ENCODE measurements around the gene PFDN1. TPM values are rescaled to one million over a fixed set of nuclear protein-coding genes. Genes with fewer than 3 reads are reported as not detected.

The PFDN1 gene
- total and polyA plus RNA-seq, 9 of the 15 experiments (the other 6 are each of a cell fraction or from before 2014, with no cell fraction given): 45.5 to 215 (median 78.0) TPM

DNA sequence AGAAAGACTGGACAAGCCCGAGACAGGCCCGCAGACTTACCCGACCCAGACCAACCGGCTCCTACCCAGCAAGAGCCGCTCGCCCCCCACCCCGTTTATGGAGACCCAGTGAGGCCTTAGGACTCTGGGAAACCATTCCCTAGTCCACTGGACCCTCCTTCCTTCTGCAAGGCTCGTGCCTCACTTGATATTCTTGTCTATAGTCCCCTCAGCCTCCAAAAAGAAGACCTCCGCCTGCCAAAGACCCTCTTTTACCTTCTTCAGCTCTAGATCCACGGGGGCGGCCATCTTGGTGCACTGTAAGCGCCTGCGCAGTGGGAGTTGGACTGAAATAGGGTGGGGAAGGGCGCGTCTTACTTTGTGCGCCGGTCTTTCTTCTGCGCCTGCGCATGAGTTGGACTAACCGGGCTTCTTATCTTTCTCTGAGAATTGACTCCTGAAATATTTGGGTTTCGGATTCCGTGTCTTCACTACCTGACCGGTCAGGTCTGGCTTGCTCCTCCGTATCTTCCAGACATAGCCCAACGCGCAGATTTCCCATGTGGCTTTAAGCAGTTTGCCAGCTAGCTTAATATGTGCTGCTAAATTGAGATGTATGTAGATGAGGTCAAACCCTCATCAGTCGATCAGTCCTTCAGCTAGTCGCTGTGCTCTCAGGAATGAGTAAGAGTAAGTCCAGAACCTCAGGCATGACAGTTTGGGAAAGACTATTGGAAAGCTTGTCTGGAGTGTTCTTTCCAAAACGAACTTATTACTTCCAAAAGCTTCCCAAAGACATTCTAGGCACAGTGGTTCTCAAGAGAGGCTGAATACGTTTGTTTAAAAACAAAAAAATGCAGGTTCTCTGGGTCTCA, at the start of gene PFDN1 (continued):
- TF ChIP-seq, protein P1, sequence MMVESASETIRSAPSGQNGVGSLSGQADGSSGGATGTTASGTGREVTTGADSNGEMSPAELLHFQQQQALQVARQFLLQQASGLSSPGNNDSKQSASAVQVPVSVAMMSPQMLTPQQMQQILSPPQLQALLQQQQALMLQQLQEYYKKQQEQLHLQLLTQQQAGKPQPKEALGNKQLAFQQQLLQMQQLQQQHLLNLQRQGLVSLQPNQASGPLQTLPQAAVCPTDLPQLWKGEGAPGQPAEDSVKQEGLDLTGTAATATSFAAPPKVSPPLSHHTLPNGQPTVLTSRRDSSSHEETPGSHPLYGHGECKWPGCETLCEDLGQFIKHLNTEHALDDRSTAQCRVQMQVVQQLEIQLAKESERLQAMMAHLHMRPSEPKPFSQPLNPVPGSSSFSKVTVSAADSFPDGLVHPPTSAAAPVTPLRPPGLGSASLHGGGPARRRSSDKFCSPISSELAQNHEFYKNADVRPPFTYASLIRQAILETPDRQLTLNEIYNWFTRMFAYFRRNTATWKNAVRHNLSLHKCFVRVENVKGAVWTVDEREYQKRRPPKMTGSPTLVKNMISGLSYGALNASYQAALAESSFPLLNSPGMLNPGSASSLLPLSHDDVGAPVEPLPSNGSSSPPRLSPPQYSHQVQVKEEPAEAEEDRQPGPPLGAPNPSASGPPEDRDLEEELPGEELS (CRISPR knock-in tag; IDR thresholded peaks at IDR 0.05; ENCODE audit: borderline replicate concordance): no peak
- TF ChIP-seq ZNF12 (CRISPR knock-in tag; IDR thresholded peaks at IDR 0.05) (no peak), ZNF140 (CRISPR knock-in tag; IDR thresholded peaks at IDR 0.05) (no peak), PRMT5 (CRISPR knock-in tag; IDR thresholded peaks at IDR 0.05) (no peak), ZNF174 (CRISPR knock-in tag; IDR thresholded peaks at IDR 0.05) (no peak)
- TF ChIP-seq, protein P2, sequence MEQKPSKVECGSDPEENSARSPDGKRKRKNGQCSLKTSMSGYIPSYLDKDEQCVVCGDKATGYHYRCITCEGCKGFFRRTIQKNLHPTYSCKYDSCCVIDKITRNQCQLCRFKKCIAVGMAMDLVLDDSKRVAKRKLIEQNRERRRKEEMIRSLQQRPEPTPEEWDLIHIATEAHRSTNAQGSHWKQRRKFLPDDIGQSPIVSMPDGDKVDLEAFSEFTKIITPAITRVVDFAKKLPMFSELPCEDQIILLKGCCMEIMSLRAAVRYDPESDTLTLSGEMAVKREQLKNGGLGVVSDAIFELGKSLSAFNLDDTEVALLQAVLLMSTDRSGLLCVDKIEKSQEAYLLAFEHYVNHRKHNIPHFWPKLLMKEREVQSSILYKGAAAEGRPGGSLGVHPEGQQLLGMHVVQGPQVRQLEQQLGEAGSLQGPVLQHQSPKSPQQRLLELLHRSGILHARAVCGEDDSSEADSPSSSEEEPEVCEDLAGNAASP (IDR thresholded peaks at IDR 0.05): no peak
- TF ChIP-seq, protein P3, sequence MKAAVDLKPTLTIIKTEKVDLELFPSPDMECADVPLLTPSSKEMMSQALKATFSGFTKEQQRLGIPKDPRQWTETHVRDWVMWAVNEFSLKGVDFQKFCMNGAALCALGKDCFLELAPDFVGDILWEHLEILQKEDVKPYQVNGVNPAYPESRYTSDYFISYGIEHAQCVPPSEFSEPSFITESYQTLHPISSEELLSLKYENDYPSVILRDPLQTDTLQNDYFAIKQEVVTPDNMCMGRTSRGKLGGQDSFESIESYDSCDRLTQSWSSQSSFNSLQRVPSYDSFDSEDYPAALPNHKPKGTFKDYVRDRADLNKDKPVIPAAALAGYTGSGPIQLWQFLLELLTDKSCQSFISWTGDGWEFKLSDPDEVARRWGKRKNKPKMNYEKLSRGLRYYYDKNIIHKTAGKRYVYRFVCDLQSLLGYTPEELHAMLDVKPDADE (conservative IDR thresholded peaks at IDR 0.05; ENCODE audit: control insufficient read depth, low read depth, low read length): no peak
- TF ChIP-seq, protein P4, sequence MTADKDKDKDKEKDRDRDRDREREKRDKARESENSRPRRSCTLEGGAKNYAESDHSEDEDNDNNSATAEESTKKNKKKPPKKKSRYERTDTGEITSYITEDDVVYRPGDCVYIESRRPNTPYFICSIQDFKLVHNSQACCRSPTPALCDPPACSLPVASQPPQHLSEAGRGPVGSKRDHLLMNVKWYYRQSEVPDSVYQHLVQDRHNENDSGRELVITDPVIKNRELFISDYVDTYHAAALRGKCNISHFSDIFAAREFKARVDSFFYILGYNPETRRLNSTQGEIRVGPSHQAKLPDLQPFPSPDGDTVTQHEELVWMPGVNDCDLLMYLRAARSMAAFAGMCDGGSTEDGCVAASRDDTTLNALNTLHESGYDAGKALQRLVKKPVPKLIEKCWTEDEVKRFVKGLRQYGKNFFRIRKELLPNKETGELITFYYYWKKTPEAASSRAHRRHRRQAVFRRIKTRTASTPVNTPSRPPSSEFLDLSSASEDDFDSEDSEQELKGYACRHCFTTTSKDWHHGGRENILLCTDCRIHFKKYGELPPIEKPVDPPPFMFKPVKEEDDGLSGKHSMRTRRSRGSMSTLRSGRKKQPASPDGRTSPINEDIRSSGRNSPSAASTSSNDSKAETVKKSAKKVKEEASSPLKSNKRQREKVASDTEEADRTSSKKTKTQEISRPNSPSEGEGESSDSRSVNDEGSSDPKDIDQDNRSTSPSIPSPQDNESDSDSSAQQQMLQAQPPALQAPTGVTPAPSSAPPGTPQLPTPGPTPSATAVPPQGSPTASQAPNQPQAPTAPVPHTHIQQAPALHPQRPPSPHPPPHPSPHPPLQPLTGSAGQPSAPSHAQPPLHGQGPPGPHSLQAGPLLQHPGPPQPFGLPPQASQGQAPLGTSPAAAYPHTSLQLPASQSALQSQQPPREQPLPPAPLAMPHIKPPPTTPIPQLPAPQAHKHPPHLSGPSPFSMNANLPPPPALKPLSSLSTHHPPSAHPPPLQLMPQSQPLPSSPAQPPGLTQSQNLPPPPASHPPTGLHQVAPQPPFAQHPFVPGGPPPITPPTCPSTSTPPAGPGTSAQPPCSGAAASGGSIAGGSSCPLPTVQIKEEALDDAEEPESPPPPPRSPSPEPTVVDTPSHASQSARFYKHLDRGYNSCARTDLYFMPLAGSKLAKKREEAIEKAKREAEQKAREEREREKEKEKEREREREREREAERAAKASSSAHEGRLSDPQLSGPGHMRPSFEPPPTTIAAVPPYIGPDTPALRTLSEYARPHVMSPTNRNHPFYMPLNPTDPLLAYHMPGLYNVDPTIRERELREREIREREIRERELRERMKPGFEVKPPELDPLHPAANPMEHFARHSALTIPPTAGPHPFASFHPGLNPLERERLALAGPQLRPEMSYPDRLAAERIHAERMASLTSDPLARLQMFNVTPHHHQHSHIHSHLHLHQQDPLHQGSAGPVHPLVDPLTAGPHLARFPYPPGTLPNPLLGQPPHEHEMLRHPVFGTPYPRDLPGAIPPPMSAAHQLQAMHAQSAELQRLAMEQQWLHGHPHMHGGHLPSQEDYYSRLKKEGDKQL (CRISPR knock-in tag; IDR thresholded peaks at IDR 0.05; ENCODE audit: borderline replicate concordance): no peak
- TF ChIP-seq, protein P5, sequence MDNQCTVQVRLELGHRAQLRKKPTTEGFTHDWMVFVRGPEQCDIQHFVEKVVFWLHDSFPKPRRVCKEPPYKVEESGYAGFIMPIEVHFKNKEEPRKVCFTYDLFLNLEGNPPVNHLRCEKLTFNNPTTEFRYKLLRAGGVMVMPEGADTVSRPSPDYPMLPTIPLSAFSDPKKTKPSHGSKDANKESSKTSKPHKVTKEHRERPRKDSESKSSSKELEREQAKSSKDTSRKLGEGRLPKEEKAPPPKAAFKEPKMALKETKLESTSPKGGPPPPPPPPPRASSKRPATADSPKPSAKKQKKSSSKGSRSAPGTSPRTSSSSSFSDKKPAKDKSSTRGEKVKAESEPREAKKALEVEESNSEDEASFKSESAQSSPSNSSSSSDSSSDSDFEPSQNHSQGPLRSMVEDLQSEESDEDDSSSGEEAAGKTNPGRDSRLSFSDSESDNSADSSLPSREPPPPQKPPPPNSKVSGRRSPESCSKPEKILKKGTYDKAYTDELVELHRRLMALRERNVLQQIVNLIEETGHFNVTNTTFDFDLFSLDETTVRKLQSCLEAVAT (IDR thresholded peaks at IDR 0.05): no peak

All from K562 (cell line).